ENCODE data around the gene SDC3. TPM values are rescaled to one million over a fixed set of nuclear protein-coding genes. Genes with fewer than 3 reads are reported as not detected.

SDC3 gene
- total and polyA plus RNA-seq, 2 of the 8 experiments (the other 6 are each of a cell fraction or from before 2014, with no cell fraction given), result 7.0 to 27.0 TPM

DNA sequence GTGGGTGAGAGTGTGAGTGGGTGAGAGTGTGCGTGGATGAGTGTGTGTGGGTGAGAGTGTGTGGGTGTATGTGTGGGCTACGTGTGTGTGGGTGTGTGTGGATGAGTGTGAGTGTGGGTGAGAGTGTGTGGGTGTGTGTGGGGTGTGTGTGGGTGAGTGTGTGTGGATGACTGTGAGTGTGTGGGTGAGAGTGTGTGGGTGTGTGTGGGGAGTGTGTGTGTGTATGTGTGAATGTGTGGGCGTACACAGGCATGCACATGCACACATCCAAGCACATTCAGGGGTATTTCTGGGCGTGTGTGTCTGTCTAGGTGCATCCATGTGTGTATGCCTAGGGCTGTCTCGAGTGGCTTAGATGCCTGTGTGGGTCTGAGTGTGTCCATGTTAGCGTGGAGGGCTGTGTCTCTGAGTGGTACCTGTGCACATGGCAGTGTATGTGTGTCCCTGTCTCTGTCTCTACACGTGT, 14.0 kb downstream of the SDC3 start:
- Histone ChIP-seq H3K14ac (ENCODE audit: insufficient read length) (no peak overlapping the region), H2AFZ (ENCODE audit: low read length) (no peak overlapping the region), H3K23ac (ENCODE audit: insufficient read length) (no peak overlapping the region), H3K23me2 (ENCODE audit: low read depth, low read length) (peaks cover 7% of the 10 kb centered on the region; the same call in 1 of the 2 replicates), H2BK120ac (replicated peaks; ENCODE audit: low read depth, low read length) (no peak overlapping the region), H3K79me1 (ENCODE audit: low read depth, low read length) (peaks cover 6% of the 10 kb centered on the region), H4K5ac (ENCODE audit: insufficient read length, low read depth, low read length) (no peak overlapping the region), H2BK20ac (ENCODE audit: low read length) (0 out of 2 replicates have a peak overlapping the region, but pooled peaks have one; percentile 52), H3K4me3 (ENCODE audit: extremely low read depth in 1 of 4, insufficient read depth in 2 of 4, low read depth in 3 of 4, low read length in 4 of 4) (no peak overlapping the region), H3K9me3 (ENCODE audit: insufficient read depth in 2 of 2, low read depth in 1 of 2, low read length in 1 of 2) (no peaks in the 10 kb centered on the region), H3K9ac (replicated peaks in 1 of 4; ENCODE audit: extremely low read depth in 1 of 4, low read depth in 3 of 4, low read length in 3 of 4) (no peak overlapping the region; a peak in 1 of 7 replicates), H3K36me3 (ENCODE audit: control insufficient read depth in 2 of 4, insufficient read depth in 4 of 4, low read length in 3 of 4) (no peaks in the 10 kb centered on the region), H4K20me1 (replicated peaks in 1 of 2; ENCODE audit: control insufficient read depth in 1 of 2, insufficient read depth in 2 of 2, low read length in 2 of 2) (peaks cover 0 to 22% of the 10 kb centered on the region in 2 experiments), H2BK5ac (ENCODE audit: low read depth, low read length) (peak overlapping the region; percentile 82; the same call in 1 of the 2 replicates), H4K91ac (replicated peaks; ENCODE audit: insufficient read length, low read length) (peak overlapping the region; percentile 17), H2AK5ac (ENCODE audit: low read depth, low read length) (peak overlapping the region; percentile 98; the same call in 1 of the 2 replicates), H2BK12ac (ENCODE audit: low read depth, low read length) (peak overlapping the region; percentile 88; the same call in 1 of the 2 replicates), H4K8ac (ENCODE audit: extremely low read depth, insufficient read depth, low read length) (no peak overlapping the region), H3K18ac (ENCODE audit: extremely low read depth, low read length) (no peak overlapping the region), H3K27me3 (replicated peaks in 1 of 4; ENCODE audit: control insufficient read depth in 3 of 4, extremely low read depth in 1 of 4, insufficient read depth in 3 of 4, low read length in 3 of 4) (peaks cover 0 to 3% (median 0%) of the 10 kb centered on the region in 4 experiments; a peak in 1 of 7 replicates), H3K56ac (replicated peaks; ENCODE audit: insufficient read length, low read depth, low read length) (peak overlapping the region; percentile 54), H3K4ac (replicated peaks; ENCODE audit: insufficient read length, low read depth, low read length) (no peak overlapping the region), H3K4me1 (replicated peaks in 1 of 4; ENCODE audit: control insufficient read depth in 3 of 4, insufficient read depth in 4 of 4, low read length in 3 of 4) (peaks cover 0 to 18% (median 8%) of the 10 kb centered on the region in 4 experiments; a peak in 5 of 7 replicates), H2BK15ac (ENCODE audit: low read length) (peak overlapping the region; percentile 98; the same call in 1 of the 2 replicates), H3K27ac (ENCODE audit: low read depth, low read length) (no peak overlapping the region), H3K4me2 (ENCODE audit: insufficient read depth in 1 of 2, low read depth in 2 of 2, low read length in 2 of 2) (no peak overlapping the region), H3K79me2 (ENCODE audit: control insufficient read depth in 1 of 2, insufficient read depth in 2 of 2, low read length in 2 of 2) (no peaks in the 10 kb centered on the region; a peak in 1 of 4 replicates)
- CTCF ChIA-PET (ENCODE audit: partially characterized antibody), result interaction anchor here (0.6 to 13.1 kb wide), 5 partner anchors 12 to 93 kb away, joined by 3 to 164 read pairs (median 5); no protein-coding TSS in a partner anchor
- DNase-seq (ENCODE audit: low read depth in 1 of 2, low spot score in 2 of 2) (no peak), FAIRE-seq (no peak)
- POLR2A ChIA-PET (ENCODE audit: partially characterized antibody), result interaction anchor here (0.9 to 2.8 kb wide), 2 partner anchors 8 to 10 kb away, joined by 5 to 8 read pairs; no protein-coding TSS in a partner anchor
- WGBS, 2 experiments (ENCODE audit: extremely low coverage in 1 of 2, insufficient coverage in 1 of 2, insufficient read length in 1 of 2, insufficient replicate concordance in 2 of 2, low coverage in 1 of 2, low lambda C conversion rate in 2 of 2, missing lambda C conversion rate in 1 of 2), result 87 to 100% methylated on average over 1 to 5 of the region's 7 CpGs
- TF ChIP-seq, protein P1, sequence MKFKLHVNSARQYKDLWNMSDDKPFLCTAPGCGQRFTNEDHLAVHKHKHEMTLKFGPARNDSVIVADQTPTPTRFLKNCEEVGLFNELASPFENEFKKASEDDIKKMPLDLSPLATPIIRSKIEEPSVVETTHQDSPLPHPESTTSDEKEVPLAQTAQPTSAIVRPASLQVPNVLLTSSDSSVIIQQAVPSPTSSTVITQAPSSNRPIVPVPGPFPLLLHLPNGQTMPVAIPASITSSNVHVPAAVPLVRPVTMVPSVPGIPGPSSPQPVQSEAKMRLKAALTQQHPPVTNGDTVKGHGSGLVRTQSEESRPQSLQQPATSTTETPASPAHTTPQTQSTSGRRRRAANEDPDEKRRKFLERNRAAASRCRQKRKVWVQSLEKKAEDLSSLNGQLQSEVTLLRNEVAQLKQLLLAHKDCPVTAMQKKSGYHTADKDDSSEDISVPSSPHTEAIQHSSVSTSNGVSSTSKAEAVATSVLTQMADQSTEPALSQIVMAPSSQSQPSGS (IDR thresholded peaks at IDR 0.05; ENCODE audit: low read length), result no peak
- no peak for TF ChIP-seq BCL11A (IDR thresholded peaks at IDR 0.05; ENCODE audit: low read depth in 2 of 2, low read length in 2 of 2)
- TF ChIP-seq, protein P2, sequence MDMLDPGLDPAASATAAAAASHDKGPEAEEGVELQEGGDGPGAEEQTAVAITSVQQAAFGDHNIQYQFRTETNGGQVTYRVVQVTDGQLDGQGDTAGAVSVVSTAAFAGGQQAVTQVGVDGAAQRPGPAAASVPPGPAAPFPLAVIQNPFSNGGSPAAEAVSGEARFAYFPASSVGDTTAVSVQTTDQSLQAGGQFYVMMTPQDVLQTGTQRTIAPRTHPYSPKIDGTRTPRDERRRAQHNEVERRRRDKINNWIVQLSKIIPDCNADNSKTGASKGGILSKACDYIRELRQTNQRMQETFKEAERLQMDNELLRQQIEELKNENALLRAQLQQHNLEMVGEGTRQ (IDR thresholded peaks at IDR 0.05; ENCODE audit: low read length), result no peak
- no peak for TF ChIP-seq CEBPB (IDR thresholded peaks at IDR 0.05; ENCODE audit: low read depth, low read length)
- TF ChIP-seq TAF7 (optimal IDR thresholded peaks at IDR 0.05; ENCODE audit: borderline replicate concordance, low read depth, low read length), result no peak
- TF ChIP-seq RNF2 (IDR thresholded peaks at IDR 0.05; ENCODE audit: borderline replicate concordance, low read depth, low read length, missing control alignments, poor library complexity, severe bottlenecking), result no peak
- no peak for TF ChIP-seq HDAC2 (IDR thresholded peaks at IDR 0.05; ENCODE audit: borderline replicate concordance in 1 of 2, low read depth in 2 of 2, low read length in 2 of 2)
- no peak for TF ChIP-seq SP4 (IDR thresholded peaks at IDR 0.05; ENCODE audit: low read length)
